Transverse colon (tissue), 4 donors: ENCODE measurements around the gene TRPC6. TPM values are rescaled to one million over a fixed set of nuclear protein-coding genes. Genes with fewer than 3 reads are reported as not detected.

Source experiments
- DNase-seq: peaks from one replicate; pipeline ENCODE4 v3.0.0-alpha.2; 2019
- H3K27ac ChIP-seq, 4 donors: fragments of 200-600 bp; sonication (generic); 2 replicates each; pipeline ENCODE4 v1.5.1; 2016 to 2018; ENCODE audit warnings: inconsistent platforms in 4 of 4
- H3K27me3 ChIP-seq: fragments of 200-600 bp; sonication (generic); 2 replicates; pipeline ENCODE4 v1.5.1; 2017; ENCODE audit warnings: inconsistent platforms
- H3K36me3 ChIP-seq, 4 donors: fragments of 200-600 bp; sonication (generic); 2 replicates each; pipeline ENCODE4 v1.5.1; 2017 to 2019; ENCODE audit warnings: inconsistent platforms in 4 of 4
- H3K4me1 ChIP-seq, 4 donors: fragments of 200-600 bp; sonication (generic); 2 replicates each; pipeline ENCODE4 v1.5.1; 2017 to 2020; ENCODE audit warnings: inconsistent platforms in 4 of 4
- H3K4me3 ChIP-seq, 4 donors: fragments of 200-600 bp; sonication (generic); 1 replicate in 1 of 4; 2 replicates in 3 of 4; pipeline versions ENCODE4 v1.5.1 to v1.6.1; 2017 to 2019; ENCODE audit warnings: inconsistent platforms in 4 of 4
- H3K9me3 ChIP-seq, 2 donors: fragments of 200-600 bp; sonication (generic); 2 replicates each; pipeline ENCODE4 v1.5.1; 2017 to 2019; ENCODE audit warnings: inconsistent platforms in 2 of 2
- CTCF ChIP-seq, 5 experiments: fragments of 200-600 bp in 3 of 5; fragments of 450-650 bp in 2 of 5; sonication (generic) in 3 of 5; IDR thresholded peaks; 1 replicate in 2 of 5; 2 replicates in 3 of 5; pipeline ENCODE4 v1.5.1; 2016 to 2017; ENCODE audit warnings: antibody characterized with exemption in 5 of 5, inconsistent platforms in 3 of 5, mild to moderate bottlenecking in 2 of 5, moderate library complexity in 1 of 5
- EP300 ChIP-seq: sonication (generic); formaldehyde crosslinking; IDR thresholded peaks from one replicate; pipeline ENCODE4 v1.6.1; 2017; ENCODE audit warnings: antibody characterized with exemption, low read depth
- POLR2A ChIP-seq: fragments of 450-650 bp; IDR thresholded peaks from one replicate; pipeline ENCODE4 v1.6.1; 2016; ENCODE audit warnings: antibody characterized with exemption, mild to moderate bottlenecking, moderate library complexity
- POLR2AphosphoS5 ChIP-seq, 3 donors: sonication (generic); formaldehyde crosslinking; IDR thresholded peaks; one replicate each; pipeline ENCODE4 v1.6.1; 2016; ENCODE audit warnings: antibody characterized with exemption in 3 of 3
- WGBS, 2 donors: methylation state at CpG; one replicate each; pipeline ENCODE4 v1.1.5; 2018; ENCODE audit warnings: low coverage in 1 of 2; 5-methylcytosine and 5-hydroxymethylcytosine counted together
- in situ Hi-C, 4 donors: fragments of 200-750 bp; cut with MboI; loops; one replicate each; pipeline versions ENCODE4 v1.15.0 to v1.15.1; 2017; ENCODE audit warnings: low sequenced_read_pairs in 3 of 4, low pct_ligation_motif_present in 1 of 4, low pct_unique_long_range_greater_than_20kb in 1 of 4
- intact Hi-C: fragments of 100-400 bp; cut with DNase I; formaldehyde crosslinking; loops from one replicate; pipeline ENCODE4 v1.15.1; 2023; ENCODE audit warnings: low total_unique reads
- total RNA-seq, 4 donors: library from RNA; depleted of rRNA; stranded (reverse); fragments of >200 nt; gene quantifications; one replicate each; pipeline ENCODE4 v1.1.0, GENCODE V29; 2016

TRPC6 gene
- total RNA-seq, 4 donors from 2014 or later = 1.4 to 15.9 (median 3.1) TPM; not detected in 1

GRCh38 chr11:101511065-101511464, 72.7 kb downstream of the TRPC6 start:
- Histone ChIP-seq H3K27ac (peak overlapping the region in 2 of 4 donors; percentile 21 to 24), H3K4me3 (no peak overlapping the region), H3K9me3 (no peaks in the 10 kb centered on the region), H3K4me1 (peaks cover 0 to 20% (median 2%) of the 10 kb centered on the region in 4 donors), H3K36me3 (no peaks in the 10 kb centered on the region), H3K27me3 (no peaks in the 10 kb centered on the region)
- in situ Hi-C loops = no loop called here
- intact Hi-C loops = no loop called here
- TF ChIP-seq POLR2AphosphoS5 (IDR thresholded peaks at IDR 0.05) = no peak
- no peak for TF ChIP-seq CTCF (IDR thresholded peaks at IDR 0.05)
- TF ChIP-seq EP300 = no peak
- no peak for TF ChIP-seq POLR2A
- WGBS, 2 donors = 31 to 41% methylated on average over 1 of the region's 1 CpG
- no peak for DNase-seq

- Histone ChIP-seq H3K27me3 (no peaks in the 10 kb centered on the region), H3K9me3 (no peaks in the 10 kb centered on the region), H3K27ac (peak overlapping the region in 3 of 4 donors; percentile 24 to 31 (median 25)), H3K4me3 (no peak overlapping the region), H3K4me1 (peaks cover 0 to 20% (median 2%) of the 10 kb centered on the region in 4 donors), H3K36me3 (no peaks in the 10 kb centered on the region)
- WGBS, 2 donors = 76 to 83% methylated on average over 1 of the region's 1 CpG
- in situ Hi-C loops = no loop called here
- no peak for DNase-seq
- intact Hi-C loops = no loop called here
- TF ChIP-seq CTCF (IDR thresholded peaks at IDR 0.05) (no peak), POLR2AphosphoS5 (IDR thresholded peaks at IDR 0.05) (no peak), POLR2A (no peak), EP300 (no peak)
Measured at GRCh38 chr11:101510591-101510990, 73.2 kb downstream of the TRPC6 start.

- peaks cover 0 to 20% (median 2%) of the 10 kb centered on the region in 4 donors for H3K4me1 ChIP-seq
- intact Hi-C loops = no loop called here
Measured at GRCh38 chr11:101509922-101510321, 73.9 kb downstream of the TRPC6 start.

GRCh38 chr11:101508370-101508769, 75.4 kb downstream of the TRPC6 start:
- H3K4me3 ChIP-seq = no peak overlapping the region
- peaks cover 0 to 20% (median 2%) of the 10 kb centered on the region in 4 donors for H3K4me1 ChIP-seq
- H3K9me3 ChIP-seq = no peaks in the 10 kb centered on the region
- DNase-seq = no peak
- intact Hi-C loops (no loop called here), in situ Hi-C loops (no loop called here)
- no peak overlapping the region for H3K27ac ChIP-seq
- TF ChIP-seq CTCF (IDR thresholded peaks at IDR 0.05) (no peak), EP300 (no peak)
- H3K36me3 ChIP-seq = no peaks in the 10 kb centered on the region
- H3K27me3 ChIP-seq = no peaks in the 10 kb centered on the region
- WGBS, 2 donors = 47 to 52% methylated on average over 2 of the region's 2 CpGs

More at GRCh38 chr11:101509922-101510321, 73.9 kb downstream of the TRPC6 start:
- in situ Hi-C loops = no loop called here
- Histone ChIP-seq H3K9me3 (no peaks in the 10 kb centered on the region), H3K4me3 (no peak overlapping the region), H3K27ac (peak overlapping the region in 3 of 4 donors; percentile 24 to 31 (median 25)), H3K27me3 (no peaks in the 10 kb centered on the region), H3K36me3 (no peaks in the 10 kb centered on the region)
- no peak for TF ChIP-seq POLR2AphosphoS5 (IDR thresholded peaks at IDR 0.05)
- TF ChIP-seq EP300 = no peak
- TF ChIP-seq POLR2A = no peak
- TF ChIP-seq CTCF (IDR thresholded peaks at IDR 0.05) = no peak
- DNase-seq = no peak
- WGBS, 2 donors = 33 to 46% methylated on average over 1 of the region's 1 CpG
